ENCODE results near the gene GTF2F2. TPM values are rescaled to one million over a fixed set of nuclear protein-coding genes. Genes with fewer than 3 reads are reported as not detected.

GTF2F2 gene
- total RNA-seq, 6 experiments from 2014 or later: 4.0 to 10.3 (median 6.0) TPM

GRCh38 chr13:45200701-45201232 is 80.5 kb downstream of the GTF2F2 start, which contains the start of gene KCTD4:
Gene KCTD4 (minus strand): TSS chr13:45201045. CDS start chr13:45194567, 6,478 bp downstream.
- Histone ChIP-seq H3K27me3 (no peaks in the 10 kb centered on the region), H3K36me3 (no peaks in the 10 kb centered on the region), H3K4me1 (peaks cover 0 to 13% (median 2%) of the 10 kb centered on the region in 4 donors), H3K9me3 (no peaks in the 10 kb centered on the region), H3K27ac (no peak within 1 kb of the TSS), H3K4me3 (no peak within 1 kb of the TSS)
- intact Hi-C loops (cut with DNase I): no loop called here
- 75% methylated on average over 2 of the region's 2 CpGs for WGBS (ENCODE audit: insufficient coverage, low coverage, low lambda C conversion rate, missing lambda C conversion rate)
- TF ChIP-seq CTCF (IDR thresholded peaks at IDR 0.05): no peak
- no peak for TF ChIP-seq POLR2A (IDR thresholded peaks at IDR 0.05)
- DNase-seq: no peak
- ATAC-seq: no peak

DNA sequence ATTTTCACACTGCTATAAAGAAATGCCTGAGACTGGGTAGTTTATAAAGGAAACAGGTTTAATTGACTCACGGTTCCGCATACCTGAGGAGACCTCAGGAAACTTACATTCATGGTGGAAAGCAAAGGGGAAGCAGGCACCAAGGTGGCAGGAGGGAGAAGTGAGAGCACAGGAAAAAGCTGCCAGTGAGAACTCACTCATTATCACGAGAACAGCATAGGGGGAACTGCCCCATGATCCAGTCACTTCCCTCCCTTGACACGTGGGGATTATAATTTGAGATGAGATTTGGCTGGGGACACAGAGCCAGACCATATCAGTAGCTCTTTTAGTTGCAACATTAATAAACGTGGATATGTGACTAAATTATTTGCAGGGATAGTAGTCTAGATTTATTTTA is 84.8 kb downstream of the GTF2F2 start:
- DNase-seq (no peak), ATAC-seq (no peak)
- peaks cover 0 to 8% (median 0%) of the 10 kb centered on the region in 4 donors for H3K4me1 ChIP-seq
- TF ChIP-seq POLR2A (IDR thresholded peaks at IDR 0.05) (no peak), CTCF (IDR thresholded peaks at IDR 0.05) (no peak)
- WGBS (ENCODE audit: insufficient coverage, low coverage, low lambda C conversion rate, missing lambda C conversion rate): 67% methylated on average over 5 of the region's 5 CpGs
- intact Hi-C loops (cut with DNase I): no loop called here
- H3K27me3 ChIP-seq: no peaks in the 10 kb centered on the region
- H3K9me3 ChIP-seq: no peaks in the 10 kb centered on the region
- no peaks in the 10 kb centered on the region for H3K36me3 ChIP-seq
- H3K4me3 ChIP-seq: no peak overlapping the region
- H3K27ac ChIP-seq: no peak overlapping the region

DNA sequence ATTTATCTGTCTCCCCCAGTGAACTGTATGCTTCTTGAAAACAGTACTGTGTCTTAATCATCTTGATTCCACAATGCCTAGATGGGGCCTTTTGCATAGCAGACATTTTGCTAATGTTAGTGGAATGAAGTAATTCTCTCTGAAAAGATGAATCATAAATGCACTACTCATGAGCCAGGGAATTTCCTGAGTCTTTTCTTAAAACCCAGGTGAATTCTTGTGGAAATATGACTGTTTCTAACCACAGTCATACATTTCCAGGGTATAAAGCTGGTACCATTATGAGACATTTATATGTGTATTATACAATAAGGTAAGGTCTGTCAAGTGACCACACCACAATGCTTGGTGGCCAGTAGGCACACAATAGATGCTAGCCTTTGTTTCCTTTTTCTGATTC is 86.0 kb downstream of the GTF2F2 start:
- no peak for TF ChIP-seq CTCF (IDR thresholded peaks at IDR 0.05)
- TF ChIP-seq POLR2A (IDR thresholded peaks at IDR 0.05): no peak
- ATAC-seq: peak in 2 of 4 donors; percentile 16 to 44
- H3K27ac ChIP-seq: peak overlapping the region in 1 of 3 donors; percentile 3

DNA sequence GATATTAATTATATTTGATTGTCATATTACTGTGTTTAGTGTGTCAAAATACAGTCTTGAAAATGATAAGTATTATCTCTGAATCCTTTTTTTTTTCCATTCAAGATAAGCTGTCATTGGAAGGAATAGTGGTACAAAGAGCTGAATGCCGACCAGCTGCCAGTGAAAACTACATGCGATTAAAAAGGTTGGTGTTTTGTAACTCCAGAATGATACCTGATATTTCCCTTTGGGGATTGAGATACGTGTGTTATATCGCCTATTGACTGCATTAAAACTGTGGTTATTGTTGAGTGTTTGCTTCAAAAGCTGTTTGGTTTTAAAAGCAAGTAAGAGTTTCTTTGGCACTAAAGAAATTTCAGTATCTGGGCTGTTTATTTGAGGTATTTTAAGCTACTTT is 87.0 kb downstream of the GTF2F2 start:
- Histone ChIP-seq H3K27me3 (no peaks in the 10 kb centered on the region), H3K9me3 (no peaks in the 10 kb centered on the region), H3K4me1 (peaks cover 0 to 8% (median 0%) of the 10 kb centered on the region in 4 donors), H3K4me3 (no peak overlapping the region), H3K27ac (peak overlapping the region in 2 of 3 donors; percentile 3 to 59), H3K36me3 (no peaks in the 10 kb centered on the region)
- intact Hi-C loops (cut with DNase I): no loop called here
- no peak for TF ChIP-seq CTCF (IDR thresholded peaks at IDR 0.05)
- TF ChIP-seq POLR2A (IDR thresholded peaks at IDR 0.05): no peak
- 37% methylated on average over 4 of the region's 4 CpGs for WGBS (ENCODE audit: insufficient coverage, low coverage, low lambda C conversion rate, missing lambda C conversion rate)
- DNase-seq (no peak), ATAC-seq (peak; percentile 49 to 69 (median 55))

More for the DNA sequence above, 86.0 kb downstream of the GTF2F2 start:
- no peaks in the 10 kb centered on the region for H3K27me3 ChIP-seq
- intact Hi-C loops (cut with DNase I): no loop called here
- no peak overlapping the region for H3K4me3 ChIP-seq
- H3K36me3 ChIP-seq: no peaks in the 10 kb centered on the region
- peaks cover 0 to 8% (median 0%) of the 10 kb centered on the region in 4 donors for H3K4me1 ChIP-seq
- DNase-seq: no peak
- H3K9me3 ChIP-seq: no peaks in the 10 kb centered on the region
